Right lobe of liver (tissue), 6 donors: Measurements from ENCODE around the gene C5AR1. TPM values are rescaled to one million over a fixed set of nuclear protein-coding genes. Genes with fewer than 3 reads are reported as not detected.
"Not testable (repeated sequence)": the region's sequence is repeated elsewhere in the genome, so short reads cannot be mapped to it uniquely, and the experiment has no call there.

Experiments used
- ATAC-seq, 4 donors: fragments of 200-7000 bp; cut with Tn5 transposase; one replicate each; pipeline ENCODE4 v1.9.1; 2020; ENCODE audit warnings: mild to moderate bottlenecking in 4 of 4, moderate library complexity in 4 of 4
- DNase-seq, 3 donors: peaks; one replicate each; pipeline ENCODE4 v3.0.0-alpha.2; 2020
- H3K27ac ChIP-seq, 3 donors: fragments of 200-600 bp; one replicate each; pipeline ENCODE4 v1.8.0; 2022
- H3K27me3 ChIP-seq, 2 donors: fragments of 200-600 bp; one replicate each; pipeline ENCODE4 v1.8.0; 2022
- H3K36me3 ChIP-seq, 4 donors: fragments of 200-600 bp; sonication (generic) in 1 of 4; one replicate each; pipeline versions ENCODE4 v1.5.1 to v1.8.0; 2017 to 2022; ENCODE audit warnings: control low read depth in 1 of 4
- H3K4me1 ChIP-seq, 4 donors: fragments of 200-600 bp; sonication (generic) in 1 of 4; one replicate each; pipeline versions ENCODE4 v1.5.1 to v1.8.0; 2017 to 2022; ENCODE audit warnings: control low read depth in 1 of 4
- H3K4me3 ChIP-seq, 3 donors: fragments of 200-600 bp; one replicate each; pipeline ENCODE4 v1.8.0; 2022
- H3K9me3 ChIP-seq, 4 donors: fragments of 200-600 bp; sonication (generic) in 1 of 4; one replicate each; pipeline versions ENCODE4 v1.5.1 to v1.8.0; 2017 to 2022; ENCODE audit warnings: control low read depth in 1 of 4
- CTCF ChIP-seq, 4 donors: fragments of 200-600 bp in 3 of 4; fragments of 450-650 bp in 1 of 4; IDR thresholded peaks; one replicate each; pipeline versions ENCODE4 v1.5.1 to v1.8.0; 2016 to 2022; ENCODE audit warnings: antibody characterized with exemption in 4 of 4, mild to moderate bottlenecking in 2 of 4
- POLR2A ChIP-seq: fragments of 450-650 bp; IDR thresholded peaks from one replicate; pipeline ENCODE4 v1.6.1; 2017; ENCODE audit warnings: antibody characterized with exemption, mild to moderate bottlenecking
- WGBS: methylation state at CpG from one replicate; pipeline ENCODE4 v1.1.6; 2018; ENCODE audit warnings: low coverage, low lambda C conversion rate; ENCODE audit not compliant: insufficient coverage; ENCODE audit errors: missing lambda C conversion rate; 5-methylcytosine and 5-hydroxymethylcytosine counted together
- intact Hi-C, 2 donors: fragments of 100-400 bp; cut with DNase I; formaldehyde crosslinking; loops; one replicate each; pipeline versions ENCODE4 v1.11.2 to v1.14.1; 2022
- total RNA-seq, 6 experiments: library from RNA; depleted of rRNA in 2 of 6; stranded (reverse); fragments of >200 nt in 2 of 6; fragmentation: NEBNext Ultra II Directional in 3 of 6; extraction: Animal tissue kit (Norgen Biotek cat#: 25700) in 3 of 6; gene quantifications; one replicate each; pipeline versions ENCODE4 v1.1.0 to v1.2.4, GENCODE V29; 2016 to 2023
- donor health status: DM: no; HTN: yes; CAD: no.
- donor health status: DM: no; HTN: no; CAD: no.
- donor health status: DM: no; HTN: no; CAD: no.
- donor health status: DM: no; HTN: yes; CAD: no.
- donor health status: DM: no; HTN: yes; CAD: no.

C5AR1 gene
- total RNA-seq, 6 experiments from 2014 or later = 3.3 to 19.8 (median 5.9) TPM

GRCh38 chr19:47341734-47342133 is 32.1 kb downstream of the C5AR1 start:
- no peak for TF ChIP-seq POLR2A
- ATAC-seq = no peak
- no peak overlapping the region for H3K27ac ChIP-seq
- no peaks in the 10 kb centered on the region for H3K4me1 ChIP-seq
- H3K9me3 ChIP-seq = no peaks in the 10 kb centered on the region
- DNase-seq = no peak
- no peak overlapping the region for H3K4me3 ChIP-seq
- no peaks in the 10 kb centered on the region for H3K27me3 ChIP-seq
- WGBS = 93% methylated on average over 2 of the region's 4 CpGs
- no peaks in the 10 kb centered on the region for H3K36me3 ChIP-seq
- intact Hi-C loops = no loop called here

GRCh38 chr19:47343194-47343802 is 33.6 kb downstream of the C5AR1 start:
- Histone ChIP-seq H3K36me3 (no peaks in the 10 kb centered on the region), H3K4me1 (no peaks in the 10 kb centered on the region), H3K9me3 (no peaks in the 10 kb centered on the region), H3K27ac (no peak overlapping the region), H3K4me3 (no peak overlapping the region), H3K27me3 (no peaks in the 10 kb centered on the region)
- WGBS = 83% methylated on average over 9 of the region's 11 CpGs
- intact Hi-C loops = no loop called here
- TF ChIP-seq POLR2A (no peak), CTCF (IDR thresholded peaks at IDR 0.05) (no peak)
- DNase-seq (no peak), ATAC-seq (no peak)

GRCh38 chr19:47344425-47344824 is 34.8 kb downstream of the C5AR1 start:
- no peak for ATAC-seq
- no peak for DNase-seq
- H3K9me3 ChIP-seq = no peaks in the 10 kb centered on the region
- no peaks in the 10 kb centered on the region for H3K27me3 ChIP-seq
- peaks cover 0 to 3% (median 0%) of the 10 kb centered on the region in 4 donors for H3K4me1 ChIP-seq
- intact Hi-C loops = no loop called here
- TF ChIP-seq POLR2A = no peak
- TF ChIP-seq CTCF (IDR thresholded peaks at IDR 0.05) = no peak
- no peaks in the 10 kb centered on the region for H3K36me3 ChIP-seq
- no peak overlapping the region for H3K4me3 ChIP-seq
- no CpG with 5 or more reads among the region's 1 CpG for WGBS
- no peak overlapping the region for H3K27ac ChIP-seq

- WGBS = 67% methylated on average over 1 of the region's 6 CpGs
- H3K9me3 ChIP-seq, ATAC-seq, intact Hi-C loops, H3K36me3 ChIP-seq, H3K4me3 ChIP-seq, DNase-seq, H3K27me3 ChIP-seq, H3K27ac ChIP-seq: not testable (repeated sequence)
- H3K4me1 ChIP-seq = peaks cover 0 to 13% (median 6%) of the 10 kb centered on the region in 4 donors
These were observed 36.4 kb downstream of the C5AR1 start for GRCh38 chr19:47346024-47346423.

GRCh38 chr19:47348819-47349795 is 39.4 kb downstream of the C5AR1 start, which contains the start of gene DHX34:
Gene DHX34 (plus strand): TSS chr19:47349315. CDS start chr19:47353031, 3,716 bp downstream.
- Histone ChIP-seq H3K27ac (peak within 1 kb of the TSS; percentile 41 to 57 (median 44)), H3K27me3 (no peaks in the 10 kb centered on the region), H3K4me1 (peaks cover 0 to 21% (median 10%) of the 10 kb centered on the region in 4 donors), H3K9me3 (no peaks in the 10 kb centered on the region), H3K36me3 (peaks cover 0 to 6% (median 2%) of the 10 kb centered on the region in 4 donors), H3K4me3 (peak within 1 kb of the TSS; percentile 73 to 93 (median 82))
- ATAC-seq (peak; percentile 97 to 99 (median 98)), DNase-seq (peak; percentile 97 to 99 (median 99))
- intact Hi-C loops = no loop called here
- TF ChIP-seq CTCF (IDR thresholded peaks at IDR 0.05) = peak; percentile 99 to 100 (median 100)
- TF ChIP-seq POLR2A = peak; percentile 88
- 2% methylated on average over 49 of the region's 63 CpGs for WGBS
